Measurements from ENCODE around the gene VGLL4.
"Not testable (repeated sequence)": the region's sequence is repeated elsewhere in the genome, so short reads cannot be mapped to it uniquely, and the experiment has no call there.

Gene VGLL4

DNA sequence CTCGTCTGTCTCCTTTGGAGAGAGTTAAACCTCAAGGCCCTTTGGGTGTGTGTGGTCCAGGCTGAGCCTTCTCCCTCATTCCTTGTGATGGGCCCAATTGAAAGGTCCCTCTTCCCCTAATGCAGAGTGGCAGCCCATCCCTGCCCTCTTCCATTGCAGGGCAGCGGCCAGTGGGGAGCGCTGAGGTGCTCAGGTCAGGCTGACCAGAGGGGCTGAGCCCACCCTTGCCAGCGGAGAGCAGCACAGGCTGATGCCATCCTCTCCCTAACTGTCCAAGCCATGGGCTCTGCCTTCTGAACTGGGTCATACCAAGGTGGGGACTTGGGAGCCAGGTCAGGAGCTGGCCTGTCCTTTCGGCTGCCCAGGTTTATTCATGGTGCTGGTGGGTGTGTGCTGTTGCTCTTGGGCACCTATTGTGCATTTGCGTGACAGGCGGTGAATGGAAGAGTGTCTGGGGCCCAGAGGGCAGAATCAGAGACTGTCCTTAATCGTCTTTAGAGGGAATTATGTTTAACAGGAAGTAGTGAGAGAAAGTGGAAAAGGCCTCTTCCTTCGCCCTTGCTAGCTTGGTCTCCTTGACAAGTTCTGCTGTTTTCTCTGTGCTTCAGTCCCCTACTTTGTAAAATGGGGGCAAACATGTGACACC, 96.9 kb downstream of the VGLL4 start:
- DNase-seq = no peak

DNA sequence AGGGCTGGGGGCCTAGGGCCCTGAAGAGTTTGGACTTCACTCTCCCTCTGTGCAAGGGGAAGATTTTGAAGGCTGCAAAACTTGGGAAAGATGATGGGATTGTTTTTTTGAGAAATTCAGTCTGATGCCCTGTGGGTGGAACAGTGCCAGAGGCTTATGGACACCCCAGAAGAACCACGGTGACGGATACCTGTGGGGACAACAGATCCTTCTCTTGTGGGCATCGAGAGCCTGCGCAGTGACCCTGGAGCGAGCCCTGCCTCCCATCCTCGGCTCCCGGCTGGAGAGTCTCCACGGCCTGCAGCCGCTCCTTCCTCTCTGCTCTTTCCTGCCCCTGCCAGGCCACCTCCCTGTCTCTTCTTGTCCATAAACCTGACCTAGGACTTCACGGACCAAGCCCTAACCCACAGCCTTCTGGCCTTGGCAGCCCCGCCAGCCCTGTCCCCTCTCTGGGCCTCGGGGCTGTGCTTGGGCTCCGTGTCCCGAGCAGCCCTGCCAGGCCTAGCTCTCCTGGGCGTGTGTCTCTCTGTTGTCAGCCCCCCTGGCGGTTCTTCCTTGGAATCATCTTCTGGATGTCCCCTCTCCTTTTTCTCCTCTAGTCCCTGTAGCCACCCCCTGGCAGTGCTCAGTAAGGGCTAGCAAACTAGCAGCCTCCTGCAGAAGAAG, 98.4 kb downstream of the VGLL4 start:
- no peak for DNase-seq

DNA sequence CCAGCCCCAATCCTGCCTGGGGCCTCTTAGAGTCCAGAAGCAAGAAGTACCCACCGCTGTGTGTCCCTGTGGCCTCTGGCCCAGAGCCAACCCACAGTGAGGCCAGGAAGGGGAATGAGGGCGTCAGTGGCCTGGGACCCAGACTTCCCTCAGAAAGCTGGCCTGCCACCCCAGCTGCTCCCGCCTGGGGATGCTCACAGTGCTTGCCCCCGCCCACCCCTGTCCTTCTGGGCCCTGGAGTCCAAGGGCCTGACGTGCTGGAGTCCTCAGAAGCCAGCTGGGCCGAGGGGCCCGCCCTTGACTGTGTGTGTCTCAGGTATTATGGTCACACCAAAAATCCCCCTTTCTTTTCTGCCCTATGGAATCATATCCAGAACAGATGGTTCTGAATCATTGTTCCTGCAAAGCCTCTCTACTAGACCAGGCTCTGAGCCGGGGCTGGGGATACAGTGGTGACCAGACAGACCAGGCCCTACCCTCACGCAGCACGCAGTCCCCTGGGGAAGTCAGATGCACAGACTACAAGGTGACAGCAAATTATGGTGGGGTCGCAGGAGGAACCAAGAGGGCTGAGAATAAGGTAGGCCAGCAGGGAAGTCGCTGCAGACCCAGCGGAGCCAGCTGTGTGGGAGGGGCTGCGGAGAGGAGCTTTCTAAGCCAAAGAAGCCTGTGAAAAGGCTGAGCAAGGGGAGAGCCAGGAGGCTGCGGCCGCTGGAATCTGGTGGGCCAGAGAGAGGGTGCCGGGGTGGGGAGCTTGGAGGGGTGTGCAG, 99.1 kb downstream of the VGLL4 start:
- DNase-seq = no peak

DNA sequence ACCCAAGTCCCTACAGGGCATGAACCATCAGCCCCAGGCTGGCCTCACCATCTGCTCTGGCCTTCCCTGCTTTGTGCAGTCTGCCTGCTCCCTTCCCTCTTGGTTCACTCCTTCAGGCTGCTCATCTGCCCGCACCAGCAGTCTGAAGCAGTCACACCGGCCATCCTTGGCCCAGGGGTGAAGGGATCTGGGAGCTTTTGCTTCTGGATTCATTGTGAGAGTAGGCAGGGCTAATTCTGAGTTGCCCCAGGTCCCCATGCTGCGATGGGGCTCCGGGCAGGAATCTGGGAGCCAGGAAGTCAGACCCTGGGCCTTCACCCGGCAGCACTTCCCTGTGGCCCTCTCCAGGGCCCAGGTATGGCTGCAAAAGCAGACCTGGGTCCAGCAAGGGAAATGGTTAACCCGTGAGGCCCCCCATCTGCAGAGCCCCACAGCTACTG, 99.7 kb downstream of the VGLL4 start:
- DNase-seq = no peak

DNA sequence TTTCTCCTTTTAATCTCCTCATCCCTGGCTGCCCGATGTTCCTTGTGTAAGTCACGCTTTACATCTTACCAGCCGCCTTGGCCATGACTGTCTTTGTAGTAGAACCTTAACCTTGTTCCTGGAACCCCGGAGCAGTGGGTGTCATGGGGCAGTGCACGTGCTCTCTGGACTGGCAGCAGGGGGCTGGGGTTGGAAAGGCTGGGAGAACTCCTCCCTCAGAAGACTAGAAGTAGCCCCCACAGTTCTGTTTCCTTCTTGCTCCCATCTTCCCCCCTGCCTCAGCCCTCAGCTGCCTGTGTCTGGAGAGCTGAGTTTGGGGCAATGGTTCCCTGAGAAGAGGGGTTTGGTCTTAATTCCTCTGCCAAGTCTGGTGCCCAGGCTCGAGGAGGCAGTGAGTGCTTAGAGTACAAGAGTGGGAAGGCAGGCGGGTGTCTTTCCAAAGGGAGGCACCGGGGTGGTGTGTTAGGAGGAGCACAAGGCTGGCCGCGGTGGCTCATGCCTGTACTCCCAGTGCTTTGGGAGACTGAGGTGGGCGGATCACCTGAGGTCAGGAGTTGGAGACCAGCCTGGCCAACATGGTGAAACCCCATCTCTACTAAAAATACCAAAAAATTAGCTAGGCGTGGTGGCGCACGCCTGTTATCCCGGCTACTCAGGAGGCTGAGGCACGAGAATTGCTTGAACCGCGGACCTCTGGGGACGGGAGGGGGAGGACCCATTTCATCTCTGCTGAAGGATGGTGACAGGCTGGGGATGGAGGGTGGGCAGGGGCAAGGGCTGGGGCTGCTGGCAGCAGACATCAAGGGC, 100.4 kb downstream of the VGLL4 start:
- no peak for DNase-seq

DNA sequence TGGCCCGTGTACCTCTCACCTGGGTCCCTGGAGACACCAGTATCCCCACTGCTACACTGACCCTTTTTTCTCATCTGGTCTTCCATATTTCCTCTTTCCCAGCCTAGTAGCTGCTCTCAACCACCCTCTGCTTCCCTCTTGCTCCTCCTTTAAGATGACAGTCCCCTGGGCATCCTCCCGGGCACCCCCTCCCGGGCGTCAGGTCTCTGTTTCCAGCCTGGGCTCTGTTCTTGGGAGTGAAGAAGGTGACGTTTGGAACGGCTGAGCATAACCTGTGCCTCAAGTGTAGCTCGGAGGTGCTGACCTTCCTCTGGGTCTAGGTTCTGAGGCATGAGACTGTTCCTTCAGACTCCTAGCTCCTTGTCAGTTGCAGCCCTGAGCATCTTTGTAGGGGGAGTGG, 101.2 kb downstream of the VGLL4 start:
- DNase-seq = no peak

DNA sequence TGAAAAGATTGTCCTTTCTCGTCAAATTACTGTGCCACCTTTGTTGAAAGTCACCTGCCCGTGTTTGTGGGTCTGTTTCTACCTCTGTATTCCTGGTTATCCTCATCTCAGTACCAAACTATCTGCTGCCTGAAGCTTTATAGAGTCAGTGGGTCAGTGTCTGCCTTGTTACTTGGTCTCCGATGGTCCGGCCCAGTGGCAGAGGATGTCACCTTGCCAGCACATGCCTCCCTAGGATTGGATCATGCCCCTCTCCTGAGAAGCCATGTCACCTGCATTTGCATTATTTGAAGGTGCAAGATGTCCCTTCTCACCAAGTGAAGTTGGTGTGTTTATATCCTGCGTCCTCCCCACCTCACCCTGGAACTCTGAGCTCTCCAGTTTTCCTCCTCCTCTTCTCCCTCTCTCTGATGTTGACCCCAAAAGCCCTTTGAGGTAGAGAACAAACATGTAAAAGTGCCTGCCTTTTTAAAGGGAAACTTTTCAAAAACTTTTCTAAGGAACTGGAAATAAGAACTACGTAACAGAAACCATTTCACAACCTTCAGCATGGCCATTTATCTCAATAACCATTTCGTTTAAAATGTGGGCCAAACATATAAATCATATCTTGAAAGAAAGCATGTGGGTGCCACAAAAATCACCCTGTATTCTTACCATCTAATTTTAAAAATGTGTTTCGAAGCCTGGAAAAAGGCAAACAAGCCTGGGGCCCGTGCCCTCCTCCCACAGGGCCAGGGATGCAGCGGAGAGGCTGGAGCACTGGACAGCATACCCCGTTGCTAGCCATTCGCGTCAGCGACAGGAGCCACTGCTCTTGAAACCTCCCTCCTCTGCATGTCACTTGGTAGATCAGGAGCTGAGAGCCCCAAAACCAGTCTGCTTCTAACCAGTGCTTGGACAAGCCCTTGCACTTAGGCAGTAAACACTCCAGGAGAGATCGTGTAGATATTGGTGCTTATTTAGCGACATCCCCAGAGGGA, 102.1 kb downstream of the VGLL4 start:
- DNase-seq = no peak

DNA sequence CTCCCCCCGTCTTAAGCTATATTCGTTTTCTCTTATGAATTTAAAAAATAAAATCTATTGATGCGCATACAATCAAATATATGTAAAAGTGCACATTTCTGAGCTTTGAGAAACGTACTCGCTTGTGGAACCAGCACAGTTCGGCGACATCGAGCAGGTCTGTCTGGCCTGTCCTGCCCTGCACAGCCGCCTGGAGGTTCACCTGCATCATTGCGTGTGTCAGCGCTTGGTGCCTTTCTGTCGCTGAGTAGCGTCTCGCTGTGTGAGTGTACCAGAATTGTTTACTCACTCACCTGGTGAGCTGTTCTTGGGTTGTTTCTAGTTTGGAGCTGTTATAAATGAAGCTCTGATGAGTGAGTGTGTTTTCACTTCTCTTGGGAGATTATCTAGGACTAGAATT, 104.0 kb downstream of the VGLL4 start:
- no peak for DNase-seq

DNA sequence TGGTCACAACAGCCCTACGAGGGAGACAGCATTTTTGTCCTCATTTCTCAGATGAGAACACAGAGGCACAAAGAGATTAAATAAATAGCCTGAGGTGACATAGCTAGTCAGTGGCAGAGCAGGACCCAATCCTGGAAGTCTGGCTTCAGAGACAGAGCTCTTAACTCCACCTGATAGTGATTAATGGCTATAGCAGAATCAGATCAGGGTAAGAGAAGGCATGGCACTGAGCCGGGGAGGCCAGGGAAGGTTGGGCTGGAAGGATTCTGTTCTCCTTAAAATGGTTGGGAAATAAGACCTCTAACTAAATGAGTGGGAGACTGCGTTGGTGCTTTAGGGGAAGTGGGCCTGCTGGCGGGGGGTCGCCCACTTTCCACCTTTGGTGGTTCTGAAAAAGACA, 104.5 kb downstream of the VGLL4 start:
- no peak for DNase-seq

DNA sequence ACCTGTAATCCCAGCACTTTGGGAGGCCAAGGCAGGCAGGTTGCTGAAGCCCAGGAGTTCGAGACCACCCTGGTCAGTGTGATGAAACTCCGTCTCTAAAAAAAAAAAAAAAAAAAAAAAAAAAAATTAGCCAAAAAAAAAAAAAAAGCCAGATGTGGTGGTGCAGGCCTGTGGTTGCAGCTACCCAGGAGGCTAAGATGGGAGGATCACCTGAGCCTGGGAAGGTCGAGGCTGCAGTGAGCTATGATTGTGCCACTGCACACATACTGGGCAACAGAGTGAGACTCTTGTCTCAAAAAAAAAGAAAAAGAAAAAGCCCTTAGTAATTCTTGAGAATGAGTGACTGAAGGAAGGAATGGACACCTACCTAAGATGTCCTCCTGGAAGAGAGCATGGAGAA, 105.1 kb downstream of the VGLL4 start:
- no peak for DNase-seq

DNA sequence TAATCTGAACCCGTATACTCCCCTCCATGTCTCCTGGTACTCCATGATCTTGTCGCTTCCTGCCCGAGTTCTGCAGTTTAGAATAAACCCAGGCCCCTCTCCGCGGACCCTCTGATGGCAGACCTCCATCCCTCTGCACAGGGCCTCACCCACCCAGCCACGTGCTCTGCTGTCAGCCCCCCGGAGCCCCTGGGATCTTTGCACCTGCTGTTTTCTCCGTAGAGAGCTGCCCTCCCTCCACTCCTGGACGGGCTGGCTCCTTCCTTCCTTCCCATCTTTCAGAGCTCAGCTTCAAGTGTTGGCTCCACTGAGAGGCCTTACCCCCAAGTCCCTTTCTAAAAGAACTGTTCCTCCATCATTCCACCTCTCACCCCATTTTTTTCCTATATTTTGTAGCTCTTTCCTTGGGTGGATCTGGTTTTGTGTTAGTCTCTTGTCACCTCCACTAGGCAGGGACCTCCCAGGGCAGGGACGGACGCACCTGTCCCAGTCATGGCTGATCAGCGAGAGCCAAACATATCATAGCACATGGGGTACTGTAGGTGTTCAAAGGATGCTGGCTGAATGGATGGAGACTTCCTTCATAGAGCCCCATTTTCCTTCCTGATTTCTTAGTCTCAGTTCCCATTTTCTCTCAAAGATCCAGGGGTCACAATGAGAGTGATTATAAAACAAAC, 106.6 kb downstream of the VGLL4 start:
- no peak for DNase-seq

DNA sequence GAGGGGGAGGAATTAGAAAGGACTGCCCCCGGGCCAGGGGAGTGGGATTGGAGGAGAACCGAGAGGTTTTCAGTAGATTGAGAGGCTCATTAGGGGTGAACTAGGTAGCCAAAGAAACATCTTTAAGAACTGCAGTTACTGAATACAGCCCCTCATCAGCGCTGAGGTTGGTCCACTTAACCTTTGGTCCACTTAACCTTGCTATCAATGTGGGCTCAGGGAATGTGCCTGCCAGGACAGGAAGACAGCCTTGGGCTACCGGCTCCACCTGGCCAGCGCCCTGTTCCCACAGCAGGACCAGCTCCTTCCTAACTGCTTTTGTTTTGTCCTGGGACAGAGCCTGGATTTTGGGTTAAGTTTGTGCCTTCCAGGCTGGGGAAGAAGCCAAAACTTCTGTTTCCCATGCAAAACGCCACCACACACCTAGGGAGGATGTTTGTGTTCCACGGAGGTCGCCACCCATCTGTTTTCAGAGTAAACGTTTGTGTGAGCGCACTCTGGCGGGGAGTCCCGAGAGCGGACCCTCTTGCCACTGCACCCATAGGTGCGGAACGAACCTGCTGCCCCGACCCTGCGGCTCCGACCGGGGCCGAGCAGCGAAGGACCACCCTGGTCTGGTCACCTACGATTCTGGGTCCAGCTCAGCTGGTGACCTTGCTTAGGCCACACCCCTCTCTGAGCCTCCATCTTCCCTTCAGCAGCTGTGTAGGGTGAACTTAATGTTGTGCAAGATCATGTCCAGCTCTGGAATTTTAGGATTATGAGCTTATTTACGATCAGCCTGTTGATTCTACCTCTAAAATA, 107.4 kb downstream of the VGLL4 start:
- DNase-seq = no peak

DNA sequence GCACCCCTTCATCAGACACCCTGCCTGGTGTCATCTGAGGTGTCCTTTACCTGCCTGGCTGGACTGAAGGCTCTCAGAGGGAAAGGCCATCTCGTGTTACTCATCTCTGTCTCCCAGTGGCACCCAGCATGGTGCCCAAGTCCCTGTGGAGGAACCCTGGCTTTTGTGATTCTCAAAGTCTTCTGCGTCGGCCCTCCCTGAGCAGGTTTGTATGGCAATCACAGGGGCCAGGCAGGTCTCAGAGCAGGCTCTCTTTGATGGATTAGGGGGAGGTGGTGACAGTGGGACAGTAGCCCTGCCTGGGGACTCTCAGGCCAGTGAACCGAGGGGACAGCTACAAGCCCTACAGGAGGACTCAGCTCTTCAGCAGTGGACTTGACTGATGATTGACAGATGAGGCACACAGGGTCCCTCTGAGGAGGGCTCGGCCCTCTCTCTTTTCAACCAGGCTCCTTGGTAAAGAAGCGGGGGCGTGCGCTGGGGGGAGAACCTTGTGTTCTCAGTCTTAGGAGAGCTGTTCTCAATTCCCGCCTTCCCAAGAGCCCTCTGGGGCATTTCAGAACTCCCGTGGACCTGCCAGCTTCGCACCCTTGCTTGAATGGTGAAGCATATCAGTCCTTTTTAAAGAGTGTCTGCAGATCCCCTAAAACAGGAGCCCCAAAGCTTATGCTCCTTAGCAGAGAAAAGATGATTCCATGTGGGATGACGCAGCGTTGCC, 108.3 kb downstream of the VGLL4 start:
- no peak for DNase-seq

DNA sequence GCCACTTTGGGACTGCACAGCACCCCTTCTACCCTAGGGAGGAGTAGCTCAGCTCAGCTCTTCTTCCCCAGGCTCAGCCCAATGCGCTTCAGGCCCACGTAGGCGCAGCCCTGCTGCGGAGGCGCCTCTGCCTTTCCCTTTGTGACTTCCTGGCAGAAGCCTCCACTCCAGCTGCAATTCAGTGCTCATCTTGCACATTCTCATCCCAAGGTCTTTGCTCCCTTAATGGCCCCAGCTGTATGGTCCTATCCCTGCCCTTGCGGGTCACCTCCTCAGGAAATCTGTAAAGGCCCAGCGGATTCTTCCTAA, 109.0 kb downstream of the VGLL4 start:
- no peak for DNase-seq

DNA sequence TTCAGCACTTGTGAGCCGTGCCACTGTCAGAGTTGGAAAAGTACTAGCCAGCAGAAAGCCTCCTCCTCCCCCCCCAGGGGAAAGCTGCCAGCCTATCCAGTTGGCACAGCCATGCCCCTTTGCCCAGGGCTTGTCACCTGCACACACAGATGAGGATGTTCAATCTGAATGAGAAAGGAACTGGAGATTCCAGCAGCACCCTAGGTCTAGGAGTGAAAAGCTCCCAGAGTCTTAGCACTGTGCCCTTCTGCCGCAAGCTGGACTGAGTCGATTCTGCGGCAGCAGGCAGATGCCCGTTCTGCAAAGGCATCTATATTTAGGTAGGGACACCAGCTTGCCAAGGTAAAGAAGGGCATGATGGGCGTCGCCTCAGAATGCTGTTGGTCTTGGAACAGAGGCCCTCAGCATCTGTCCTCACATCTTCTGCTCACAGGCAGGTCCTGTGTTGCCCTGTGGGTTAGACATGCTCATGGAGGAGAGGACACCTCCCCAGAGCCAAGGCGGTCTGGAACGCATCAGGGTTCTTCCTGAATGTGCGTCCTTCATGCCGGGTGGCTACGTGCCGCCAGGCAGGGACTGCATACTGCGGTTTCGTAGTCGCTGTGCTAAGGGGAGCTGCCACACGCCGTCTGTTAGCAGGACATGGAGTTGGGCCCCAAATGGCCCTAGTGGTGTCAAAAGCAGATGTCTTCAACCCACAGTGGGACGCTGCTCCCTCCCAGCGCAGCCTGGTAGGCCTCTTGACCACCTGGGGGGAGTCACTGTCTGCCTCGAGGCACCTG, 109.5 kb downstream of the VGLL4 start:
- no peak for DNase-seq

DNA sequence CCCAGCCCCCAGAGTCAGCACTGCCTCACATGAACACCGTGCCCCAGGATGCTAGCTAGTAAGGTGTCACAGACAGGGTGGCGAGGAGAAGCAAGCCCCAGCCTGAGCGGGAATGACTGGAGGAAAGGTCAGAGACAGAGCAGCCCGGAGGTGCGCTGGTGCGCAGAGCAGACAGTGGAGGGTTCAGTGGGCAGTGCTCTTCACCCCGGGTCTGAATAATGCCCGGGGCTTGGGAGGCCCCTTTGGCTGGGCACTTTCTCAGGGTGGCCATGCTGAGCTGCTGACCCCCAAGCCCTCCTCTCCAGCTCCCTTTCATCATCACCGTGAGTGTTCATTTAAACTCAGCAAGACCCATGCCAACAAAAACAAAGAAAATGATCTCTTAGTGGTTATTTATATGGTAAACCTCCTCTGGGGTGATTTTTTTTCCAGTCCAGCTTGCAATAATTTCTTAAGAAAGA, 110.8 kb downstream of the VGLL4 start:
- DNase-seq = no peak

DNA sequence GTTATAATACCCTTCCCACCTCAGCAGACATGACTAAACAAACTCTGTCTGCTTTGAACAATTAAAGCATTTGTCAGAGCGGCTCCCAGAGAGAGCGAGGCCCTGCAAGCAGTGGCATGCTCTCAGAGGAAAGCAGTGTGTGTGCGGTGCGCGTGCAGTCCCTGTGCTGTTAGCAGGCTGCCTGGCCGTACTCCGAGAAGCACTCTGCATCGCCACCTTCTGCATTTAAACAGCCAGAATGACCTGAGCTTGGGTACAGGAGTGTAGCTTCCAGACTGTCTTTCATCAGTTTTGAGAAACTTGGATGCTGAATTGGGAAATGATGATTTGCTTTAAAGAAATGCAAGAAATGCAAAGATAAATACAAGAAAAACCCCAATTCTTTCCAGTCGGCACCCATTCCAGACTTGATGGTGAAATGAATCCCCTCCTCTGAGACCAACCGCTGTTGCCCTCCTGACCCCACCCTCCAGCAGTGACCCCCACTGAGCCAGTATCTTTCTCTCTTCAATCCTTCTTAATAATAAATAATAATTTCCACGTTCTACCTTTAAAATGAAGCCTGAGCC, 113.5 kb downstream of the VGLL4 start:
- DNase-seq = no peak

DNA sequence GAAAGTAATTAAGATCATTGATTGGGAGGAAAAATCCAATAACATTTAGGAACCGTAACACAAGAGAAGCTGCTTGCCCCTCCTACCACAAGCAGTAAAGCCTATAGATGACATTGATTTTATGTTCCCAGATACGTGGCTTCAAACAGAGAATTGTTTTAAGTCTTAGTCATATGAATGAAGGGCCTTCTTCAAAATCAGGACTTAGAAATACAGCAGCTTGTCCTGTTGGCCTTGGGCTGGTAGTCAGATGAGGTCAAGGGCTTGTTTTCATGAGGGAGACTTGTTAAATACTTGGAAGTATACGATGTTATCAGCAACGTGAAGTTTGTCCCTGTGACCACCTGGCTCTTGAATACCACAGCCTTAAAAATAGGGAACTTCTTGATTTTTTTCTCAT, 114.4 kb downstream of the VGLL4 start:
- DNase-seq = no peak

DNA sequence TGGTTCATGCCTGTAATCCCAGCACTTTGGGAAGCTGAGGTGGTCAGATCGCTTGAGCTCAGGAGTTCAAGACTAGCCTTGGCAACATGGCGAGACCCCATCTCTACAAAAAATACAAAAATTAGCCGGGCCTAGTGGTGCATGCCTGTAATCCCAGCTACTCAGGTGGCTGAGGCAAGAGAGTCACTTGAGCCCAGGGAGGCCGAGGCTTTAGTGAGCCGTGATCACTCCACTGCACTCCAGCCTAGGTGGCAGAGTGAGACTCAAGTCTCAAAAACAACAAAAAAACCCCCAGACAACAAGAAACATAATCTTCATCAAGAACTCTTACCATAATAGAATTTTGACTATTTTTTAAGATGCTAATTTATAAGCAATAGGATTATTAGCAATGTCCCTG, 117.6 kb downstream of the VGLL4 start:
- not testable (repeated sequence) for DNase-seq

Measured in CD4-positive, alpha-beta T cell treated with Interferon alpha-2 for 1 hour (primary cell).